RWPE1 (cell line): ENCODE measurements around the gene PPP2R3A.

ENCODE experiments used
- CTCF ChIA-PET: fragments of 350-600 bp; sonication (Branson Sonifier 250); formaldehyde crosslinking; extraction: SDS; loops from one replicate; lab custom pipeline; 2021; lab: Yijun Ruan, JAX
- POLR2A ChIA-PET: fragments of 400-600 bp; formaldehyde crosslinking; extraction: SDS; loops from one replicate; lab custom pipeline; 2020; ENCODE audit warnings: antibody characterized with exemption; ENCODE audit not compliant: low non-redundant PET; lab: Yijun Ruan, JAX
- DNase-seq: peaks from one replicate; pipeline ENCODE4 v3.0.0; 2012; ENCODE audit warnings: low spot score
- H3K27ac ChIP-seq: fragments of 450-650 bp; 2 replicates; pipeline ENCODE4 v1.5.1; 2017
- CTCF ChIP-seq: fragments of 450-650 bp; conservative IDR thresholded peaks from 2 replicates; pipeline ENCODE4 v1.5.1; 2017; ENCODE audit warnings: low read depth, mild to moderate bottlenecking

The PPP2R3A gene

GRCh38 chr3:135920275-135920674 is 45.3 kb upstream of the PPP2R3A start:
- ChIA-PET POLR2A (no interaction called here), CTCF (interaction anchor here (2.0 kb wide), 1 partner anchor 123 kb away, joined by 10 read pairs; no protein-coding TSS in a partner anchor)
- TF ChIP-seq CTCF: no peak
- no peak for DNase-seq
- no peak overlapping the region for H3K27ac ChIP-seq

GRCh38 chr3:135922903-135923250 is 42.7 kb upstream of the PPP2R3A start:
- CTCF ChIA-PET: interaction anchor here (0.6 kb wide), 1 partner anchor 1521 kb away, joined by 3 read pairs; no protein-coding TSS in a partner anchor
- no peak overlapping the region for H3K27ac ChIP-seq
- POLR2A ChIA-PET: no interaction called here
- no peak for TF ChIP-seq CTCF
- DNase-seq: no peak

GRCh38 chr3:135924506-135924905 is 41.0 kb upstream of the PPP2R3A start:
- no peak overlapping the region for H3K27ac ChIP-seq
- no peak for TF ChIP-seq CTCF
- POLR2A ChIA-PET: no interaction called here
- DNase-seq: no peak
- CTCF ChIA-PET: no interaction called here

GRCh38 chr3:135926664-135927063 is 38.9 kb upstream of the PPP2R3A start:
- ChIA-PET CTCF (interaction anchor here (0.7 to 1.3 kb wide), 2 partner anchors 116 to 1203 kb away, joined by 3 read pairs; no protein-coding TSS in a partner anchor), POLR2A (no interaction called here)
- no peak overlapping the region for H3K27ac ChIP-seq
- no peak for DNase-seq
- TF ChIP-seq CTCF: no peak

GRCh38 chr3:135927155-135927554 is 38.4 kb upstream of the PPP2R3A start:
- CTCF ChIA-PET: interaction anchor here (0.6 to 1.3 kb wide), 3 partner anchors 53 to 1204 kb away, joined by 3 to 4 read pairs (median 3); no protein-coding TSS in a partner anchor
- TF ChIP-seq CTCF: no peak

GRCh38 chr3:135929670-135930069 is 35.9 kb upstream of the PPP2R3A start:
- ChIA-PET POLR2A (no interaction called here), CTCF (no interaction called here)
- H3K27ac ChIP-seq: no peak overlapping the region
- no peak for TF ChIP-seq CTCF
- no peak for DNase-seq

More at GRCh38 chr3:135927155-135927554, 38.4 kb upstream of the PPP2R3A start:
- DNase-seq: peak; percentile 83
- no peak overlapping the region for H3K27ac ChIP-seq
- POLR2A ChIA-PET: no interaction called here
